ENCODE measurements around the gene LMO1. TPM values are rescaled to one million over a fixed set of nuclear protein-coding genes. Genes with fewer than 3 reads are reported as not detected.

Gene LMO1
- polyA plus RNA-seq, 1 donor (not counting 4 experiments of a cell fraction or from before 2014, with no cell fraction given), result 0.08 TPM

DNA sequence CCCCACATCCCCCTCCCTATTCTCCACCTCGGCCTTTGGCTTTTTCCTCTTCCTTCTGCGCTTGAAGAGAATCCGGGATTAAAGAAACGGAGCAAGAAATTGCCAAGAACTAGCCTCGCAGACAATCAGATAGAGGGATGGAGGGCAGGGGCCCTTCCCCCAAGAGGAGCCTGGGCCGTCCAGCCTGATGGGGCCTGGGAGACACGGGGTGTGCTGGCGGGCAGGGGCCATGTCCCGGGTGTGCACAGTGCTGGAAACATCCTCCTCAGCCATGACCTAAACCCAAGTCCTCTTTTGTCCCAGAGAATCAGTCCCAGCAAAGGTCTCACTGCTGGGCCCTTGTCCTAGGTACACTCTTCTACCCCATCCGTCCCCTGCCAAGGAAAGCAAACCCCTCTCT is 47.7 kb upstream of the LMO1 start:
- H3K27ac ChIP-seq (ENCODE audit: control insufficient read depth, insufficient read depth, low read length), result no peak overlapping the region
- H3K9ac ChIP-seq (ENCODE audit: control insufficient read depth, extremely low read depth, insufficient read depth, low read length), result no peak overlapping the region
- H3K4me1 ChIP-seq (ENCODE audit: control insufficient read depth, extremely low read depth, insufficient read depth, low read length), result no peaks in the 10 kb centered on the region
- DNase-seq (ENCODE audit: low read depth, low spot score) (no peak), FAIRE-seq (no peak)
- H4K20me1 ChIP-seq (ENCODE audit: control insufficient read depth, extremely low read depth, insufficient read depth, low read length), result no peaks in the 10 kb centered on the region
- dilution Hi-C loops (cut with MboI; ENCODE audit: extremely low pct_ligation_motif_present, low sequenced_read_pairs), result no loop called here
- no peak overlapping the region for H3K4me2 ChIP-seq (ENCODE audit: control insufficient read depth, extremely low read depth, insufficient read depth, low read depth, low read length)
- H3K9me3 ChIP-seq (ENCODE audit: control insufficient read depth, low read depth, low read length), result no peaks in the 10 kb centered on the region
- H2AFZ ChIP-seq (ENCODE audit: control insufficient read depth, low read length), result no peak overlapping the region
- peaks cover 10% of the 10 kb centered on the region for H3K27me3 ChIP-seq (ENCODE audit: control insufficient read depth, extremely low read depth, insufficient read depth, low read length)
- H3K4me3 ChIP-seq (ENCODE audit: control insufficient read depth in 2 of 3, extremely low read depth in 1 of 3, insufficient read depth in 2 of 3, low read depth in 1 of 3, low read length in 3 of 3), result no peak overlapping the region
- TF ChIP-seq, protein P1, sequence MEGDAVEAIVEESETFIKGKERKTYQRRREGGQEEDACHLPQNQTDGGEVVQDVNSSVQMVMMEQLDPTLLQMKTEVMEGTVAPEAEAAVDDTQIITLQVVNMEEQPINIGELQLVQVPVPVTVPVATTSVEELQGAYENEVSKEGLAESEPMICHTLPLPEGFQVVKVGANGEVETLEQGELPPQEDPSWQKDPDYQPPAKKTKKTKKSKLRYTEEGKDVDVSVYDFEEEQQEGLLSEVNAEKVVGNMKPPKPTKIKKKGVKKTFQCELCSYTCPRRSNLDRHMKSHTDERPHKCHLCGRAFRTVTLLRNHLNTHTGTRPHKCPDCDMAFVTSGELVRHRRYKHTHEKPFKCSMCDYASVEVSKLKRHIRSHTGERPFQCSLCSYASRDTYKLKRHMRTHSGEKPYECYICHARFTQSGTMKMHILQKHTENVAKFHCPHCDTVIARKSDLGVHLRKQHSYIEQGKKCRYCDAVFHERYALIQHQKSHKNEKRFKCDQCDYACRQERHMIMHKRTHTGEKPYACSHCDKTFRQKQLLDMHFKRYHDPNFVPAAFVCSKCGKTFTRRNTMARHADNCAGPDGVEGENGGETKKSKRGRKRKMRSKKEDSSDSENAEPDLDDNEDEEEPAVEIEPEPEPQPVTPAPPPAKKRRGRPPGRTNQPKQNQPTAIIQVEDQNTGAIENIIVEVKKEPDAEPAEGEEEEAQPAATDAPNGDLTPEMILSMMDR (optimal IDR thresholded peaks at IDR 0.05 in 1 of 3, IDR thresholded peaks at IDR 0.05 in 1 of 3, conservative IDR thresholded peaks at IDR 0.05 in 1 of 3; ENCODE audit: extremely low read depth in 1 of 3, insufficient read depth in 2 of 3, low read length in 3 of 3), result no peak
- no peak for TF ChIP-seq EZH2 (IDR thresholded peaks at IDR 0.05; ENCODE audit: low read length)
- H3K79me2 ChIP-seq (ENCODE audit: control insufficient read depth, insufficient read depth, low read length), result no peaks in the 10 kb centered on the region
- no peaks in the 10 kb centered on the region for H3K9me1 ChIP-seq (ENCODE audit: control insufficient read depth, extremely low read depth, insufficient read depth, low read length)
- H3K36me3 ChIP-seq (ENCODE audit: control insufficient read depth in 2 of 2, extremely low read depth in 1 of 2, insufficient read depth in 2 of 2, low read length in 2 of 2), result no peaks in the 10 kb centered on the region

DNA sequence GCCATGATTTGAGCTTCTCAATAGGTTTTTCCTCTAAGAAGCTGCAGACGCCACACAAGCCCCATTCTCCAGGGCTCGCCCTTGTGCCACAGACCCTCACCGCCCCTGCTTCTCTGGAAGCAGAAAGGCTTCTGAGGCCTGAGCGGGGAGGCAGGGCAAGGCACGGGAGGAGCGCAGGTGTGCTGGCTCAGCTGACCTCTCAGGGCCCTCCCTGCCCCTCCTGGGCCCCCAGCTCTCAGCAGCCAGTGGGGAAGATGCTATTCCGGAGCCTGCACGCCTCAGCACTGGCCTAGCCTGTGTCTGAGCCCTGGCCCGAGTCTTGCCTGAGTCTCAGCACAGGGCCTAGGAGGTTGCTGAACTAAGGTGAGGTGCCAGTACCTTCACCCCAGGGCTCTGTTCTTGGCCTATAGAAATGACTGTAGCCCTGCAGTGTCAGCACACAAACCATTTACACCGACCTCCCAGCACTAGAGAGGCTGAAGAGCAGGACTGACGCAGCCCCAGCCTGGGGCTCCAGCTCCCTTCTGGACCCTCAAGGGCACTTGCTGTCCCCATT is 47.1 kb upstream of the LMO1 start:
- FAIRE-seq (no peak), DNase-seq (ENCODE audit: low read depth, low spot score) (no peak)
- dilution Hi-C loops (cut with MboI; ENCODE audit: extremely low pct_ligation_motif_present, low sequenced_read_pairs), result no loop called here
- H3K9me1 ChIP-seq (ENCODE audit: control insufficient read depth, extremely low read depth, insufficient read depth, low read length), result no peaks in the 10 kb centered on the region
- H2AFZ ChIP-seq (ENCODE audit: control insufficient read depth, low read length), result no peak overlapping the region
- H3K9me3 ChIP-seq (ENCODE audit: control insufficient read depth, low read depth, low read length), result no peaks in the 10 kb centered on the region
- H3K4me3 ChIP-seq (ENCODE audit: control insufficient read depth in 2 of 3, extremely low read depth in 1 of 3, insufficient read depth in 2 of 3, low read depth in 1 of 3, low read length in 3 of 3), result no peak overlapping the region
- H3K79me2 ChIP-seq (ENCODE audit: control insufficient read depth, insufficient read depth, low read length), result no peaks in the 10 kb centered on the region
- no peak overlapping the region for H3K4me2 ChIP-seq (ENCODE audit: control insufficient read depth, extremely low read depth, insufficient read depth, low read depth, low read length)
- H3K27me3 ChIP-seq (ENCODE audit: control insufficient read depth, extremely low read depth, insufficient read depth, low read length), result peaks cover 10% of the 10 kb centered on the region
- no peaks in the 10 kb centered on the region for H3K36me3 ChIP-seq (ENCODE audit: control insufficient read depth in 2 of 2, extremely low read depth in 1 of 2, insufficient read depth in 2 of 2, low read length in 2 of 2)
- no peak overlapping the region for H3K27ac ChIP-seq (ENCODE audit: control insufficient read depth, insufficient read depth, low read length)
- H4K20me1 ChIP-seq (ENCODE audit: control insufficient read depth, extremely low read depth, insufficient read depth, low read length), result no peaks in the 10 kb centered on the region
- H3K9ac ChIP-seq (ENCODE audit: control insufficient read depth, extremely low read depth, insufficient read depth, low read length), result no peak overlapping the region
- no peaks in the 10 kb centered on the region for H3K4me1 ChIP-seq (ENCODE audit: control insufficient read depth, extremely low read depth, insufficient read depth, low read length)
- no peak for TF ChIP-seq EZH2 (IDR thresholded peaks at IDR 0.05; ENCODE audit: low read length)
- TF ChIP-seq, protein P1 (optimal IDR thresholded peaks at IDR 0.05 in 1 of 3, IDR thresholded peaks at IDR 0.05 in 1 of 3, conservative IDR thresholded peaks at IDR 0.05 in 1 of 3; ENCODE audit: extremely low read depth in 1 of 3, insufficient read depth in 2 of 3, low read length in 3 of 3), result no peak

All from keratinocyte (primary cell).